Activated naive CD4-positive, alpha-beta T cell (primary cell): ENCODE data around the gene COX6A1.
"Not testable (repeated sequence)": the region's sequence is repeated elsewhere in the genome, so short reads cannot be mapped to it uniquely, and the experiment has no call there.

Experiments
- DNase-seq, 4 experiments: peaks; one replicate each; lab custom pipeline; 2025; lab: John Stamatoyannopoulos, UW

Gene COX6A1

DNA sequence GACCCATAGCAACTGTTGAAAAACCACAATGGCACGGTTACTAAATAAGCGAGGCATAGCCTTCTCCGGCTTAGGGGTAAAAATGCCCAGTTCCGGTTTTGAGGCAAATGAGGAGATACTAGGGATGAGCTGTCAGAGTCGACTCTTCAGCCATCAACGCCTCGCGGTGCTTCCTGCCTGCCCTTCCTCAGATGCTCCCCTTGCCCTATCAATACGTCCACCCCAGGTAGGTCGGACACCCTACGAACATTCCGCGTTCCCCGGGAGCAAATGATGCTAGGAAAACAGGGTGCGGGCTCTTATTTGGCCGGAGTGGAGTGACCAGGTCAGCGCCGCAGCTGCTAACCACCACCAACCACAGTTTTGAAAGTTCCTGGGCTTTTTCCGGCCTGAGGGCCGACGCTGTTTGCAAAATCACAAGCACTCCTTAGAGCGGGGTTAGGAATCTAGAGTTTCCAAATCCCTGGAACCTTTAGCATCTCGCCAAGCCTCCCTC is 30.5 kb downstream of the COX6A1 start:
- no peak for DNase-seq

GRCh38 chr12:120468821-120469449 is 31.0 kb downstream of the COX6A1 start:
- peak; percentile 52 to 64 (median 60) for DNase-seq

GRCh38 chr12:120469450-120470149 is 31.7 kb downstream of the COX6A1 start, which contains the start of gene SRSF9:
SRSF9 (minus strand) TSS chr12:120469748; CDS start chr12:120469609, 139 bp downstream.
- DNase-seq, result peak; percentile 93 to 98 (median 94)

DNA sequence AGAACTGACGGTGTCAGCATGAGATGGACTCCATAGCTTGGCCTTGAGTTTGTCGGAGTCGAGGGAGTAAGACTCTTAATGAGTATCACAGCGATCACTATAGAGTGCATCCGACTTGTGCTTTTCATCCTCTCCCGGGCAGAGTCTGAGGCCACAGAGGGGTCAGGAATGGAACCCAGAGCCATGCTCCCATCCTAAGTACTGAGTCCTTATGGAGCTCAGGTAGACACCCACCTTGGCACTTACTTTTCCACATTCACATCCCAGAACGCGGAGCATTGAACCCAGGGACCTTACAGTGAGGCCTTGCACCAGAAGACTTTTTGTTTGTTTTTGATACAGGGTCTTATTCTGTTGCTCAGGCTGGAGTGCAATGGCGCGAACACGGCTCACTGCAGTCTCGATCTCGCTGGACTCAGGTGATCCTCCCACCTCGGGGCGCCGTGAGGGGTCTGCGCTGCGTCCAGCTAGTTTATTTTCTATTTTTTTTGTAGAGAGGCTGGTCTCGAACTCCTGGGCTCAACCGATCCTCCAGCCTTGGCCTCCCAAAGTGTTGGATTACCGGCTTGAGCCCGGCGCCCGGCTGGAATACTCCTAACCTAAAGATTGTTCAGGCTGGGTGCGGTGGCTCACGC is 32.4 kb downstream of the COX6A1 start:
- DNase-seq, result no peak

DNA sequence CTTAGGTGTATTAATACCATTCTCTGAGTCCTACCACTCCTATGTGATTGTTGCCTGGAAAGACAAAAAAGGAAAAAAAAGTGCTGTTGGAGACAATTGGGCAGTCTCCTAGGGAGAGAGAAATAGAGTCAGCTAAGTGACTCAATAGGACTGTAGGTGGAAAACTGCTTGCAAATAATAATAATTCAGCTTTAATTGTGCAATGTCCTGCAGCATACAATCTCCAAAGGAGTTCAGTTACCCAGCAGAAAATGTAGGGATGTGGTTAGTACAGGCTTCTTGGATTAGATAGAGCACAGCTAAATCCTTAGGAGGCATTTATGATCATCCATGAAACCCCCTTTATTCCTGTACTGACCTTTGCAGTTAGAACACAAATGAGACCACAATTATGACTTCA is 34.6 kb downstream of the COX6A1 start:
- DNase-seq, result no peak

- no peak for DNase-seq
Measured at GRCh38 chr12:120473807-120474615, 36.1 kb downstream of the COX6A1 start.

GRCh38 chr12:120474616-120474960 is 36.7 kb downstream of the COX6A1 start:
- no peak for DNase-seq

DNA sequence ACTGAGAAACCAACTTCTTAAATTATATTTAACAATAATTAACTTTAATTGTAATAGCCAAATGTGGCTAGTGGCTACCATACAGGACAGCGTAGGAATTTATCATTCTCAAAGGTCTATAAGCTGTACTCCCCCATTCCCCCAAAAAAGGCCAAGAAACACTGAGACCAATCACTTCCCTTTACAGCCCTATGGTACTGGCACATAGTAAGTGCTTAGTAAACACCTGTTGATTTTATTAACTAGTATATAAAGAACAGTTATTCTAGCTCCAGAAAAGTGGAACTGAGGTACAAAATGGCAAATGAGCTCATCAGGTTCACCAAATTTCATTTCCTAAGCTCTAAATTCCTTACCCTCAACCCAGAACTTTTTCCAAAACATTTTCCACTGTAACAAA is 37.7 kb downstream of the COX6A1 start:
- DNase-seq, result no peak

DNA sequence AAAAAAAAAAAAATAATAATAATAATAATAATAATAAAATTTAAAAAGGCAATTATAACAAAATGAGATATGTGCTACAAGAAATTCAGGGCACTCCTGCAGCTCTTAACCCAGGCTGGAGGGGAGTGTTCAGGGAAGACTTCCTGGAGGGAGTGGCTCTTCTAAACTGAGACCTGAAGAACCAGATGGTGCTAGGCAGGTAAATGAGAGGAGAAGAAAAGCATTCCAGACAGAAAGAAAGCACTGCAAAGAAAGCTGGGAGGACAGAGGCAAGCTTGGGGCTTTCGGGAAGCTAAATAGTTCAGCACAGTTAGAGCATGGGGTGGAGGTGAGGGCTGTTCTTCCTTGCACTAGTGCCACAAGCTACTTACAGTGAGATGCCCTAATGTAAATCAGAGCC is 41.5 kb downstream of the COX6A1 start:
- no peak for DNase-seq

- DNase-seq, result no peak
Measured at GRCh38 chr12:120480211-120480610, 42.3 kb downstream of the COX6A1 start.

DNA sequence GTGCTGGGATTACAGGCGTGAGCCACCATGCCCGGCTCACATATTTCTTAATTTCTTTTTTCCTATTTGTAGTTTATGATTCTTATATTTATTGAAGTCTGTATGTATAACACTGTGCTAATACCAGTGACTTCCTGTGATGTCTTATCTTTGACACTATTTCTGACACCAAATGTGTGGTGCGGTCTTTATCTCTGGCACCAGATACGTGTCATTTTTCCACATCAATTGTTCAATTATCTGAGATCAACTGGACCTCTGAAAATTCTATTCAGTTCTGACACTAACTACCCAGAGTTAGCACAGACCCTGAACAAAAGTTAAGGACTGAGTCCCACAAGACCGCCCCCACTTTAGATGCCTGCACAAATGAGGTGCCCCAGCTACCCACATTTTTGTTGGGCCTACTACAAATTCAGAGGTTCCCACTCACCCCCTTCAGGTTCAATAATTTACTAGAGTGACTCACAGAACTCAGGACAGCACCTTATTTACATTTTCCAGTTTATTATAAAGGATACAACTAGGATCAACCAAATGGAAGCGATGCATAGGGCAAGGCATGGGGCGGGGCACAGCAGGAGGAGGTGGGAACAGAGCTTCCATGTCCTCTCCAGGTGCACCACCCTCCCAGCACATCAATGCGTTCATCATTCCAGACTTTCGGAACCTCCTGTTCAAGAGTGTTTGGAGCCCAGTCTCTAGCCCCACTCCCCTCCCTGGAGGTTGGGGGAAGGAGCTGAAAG is 43.3 kb downstream of the COX6A1 start:
- DNase-seq, result no peak

DNA sequence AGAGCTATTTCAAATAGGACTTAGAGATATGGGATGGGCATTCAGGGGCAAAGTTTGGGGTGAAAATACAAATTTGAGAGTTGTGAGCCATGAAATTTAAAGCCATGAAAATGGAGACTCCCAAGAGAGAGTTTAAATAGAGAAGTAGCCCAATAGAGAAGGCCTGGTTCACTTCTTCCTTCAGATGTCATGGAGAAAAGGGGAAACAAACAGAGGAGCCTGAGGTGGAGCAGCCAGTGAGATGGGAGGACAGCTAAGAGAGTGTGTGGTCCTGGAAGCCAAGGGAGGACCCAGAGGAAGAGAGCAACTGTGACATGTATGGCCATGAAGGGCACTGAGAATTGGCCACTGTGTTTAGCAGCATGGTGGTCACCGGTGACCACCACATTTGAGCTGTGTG is 45.7 kb downstream of the COX6A1 start:
- no peak for DNase-seq

DNA sequence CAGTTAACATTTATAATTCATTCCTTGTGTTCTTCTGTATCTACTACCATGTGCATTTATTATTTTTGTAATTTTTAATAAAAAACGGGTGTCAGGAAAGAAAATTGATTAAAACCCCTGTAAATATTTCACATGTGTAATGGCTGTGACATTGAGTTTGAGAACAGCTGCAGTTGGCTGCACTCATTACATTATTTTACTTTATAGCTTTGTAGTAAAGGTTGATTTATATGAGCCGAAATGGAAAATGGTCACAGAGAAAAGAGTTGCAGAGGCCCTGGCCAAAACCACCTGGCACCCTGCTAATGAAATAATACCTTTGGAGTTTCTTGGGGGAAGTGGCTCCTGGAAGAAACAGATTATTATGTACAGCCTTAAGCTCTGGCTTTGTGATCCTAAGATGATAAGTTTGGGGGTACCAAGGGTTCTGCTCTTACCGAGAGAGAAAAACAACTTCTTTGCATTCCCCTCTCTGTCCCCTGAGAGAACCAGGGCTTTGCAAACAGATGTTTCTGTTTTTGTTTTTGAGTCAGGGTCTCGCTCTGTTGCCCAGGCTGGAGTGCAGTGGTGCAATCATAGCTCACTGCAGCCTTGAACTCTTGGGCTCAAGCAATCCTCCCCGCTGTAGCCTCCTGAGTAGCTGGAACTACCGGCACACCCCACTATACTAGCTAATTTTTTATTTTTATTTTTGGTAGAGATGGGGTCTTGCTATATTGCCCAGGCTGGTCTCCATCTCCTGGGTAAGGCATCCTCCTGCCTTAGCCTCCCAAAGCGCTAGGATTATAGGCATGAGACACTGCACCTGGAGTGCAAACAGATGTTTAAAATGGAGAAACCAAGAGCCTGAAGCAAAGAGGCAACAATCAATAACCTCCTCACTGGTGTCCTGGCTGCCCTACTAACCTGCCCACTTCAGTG is 48.3 kb downstream of the COX6A1 start:
- DNase-seq, result no peak

- DNase-seq, result not testable (repeated sequence)
Measured at GRCh38 chr12:120487552-120487951, 49.6 kb downstream of the COX6A1 start.

GRCh38 chr12:120488057-120488640 is 50.2 kb downstream of the COX6A1 start:
- no peak for DNase-seq

DNA sequence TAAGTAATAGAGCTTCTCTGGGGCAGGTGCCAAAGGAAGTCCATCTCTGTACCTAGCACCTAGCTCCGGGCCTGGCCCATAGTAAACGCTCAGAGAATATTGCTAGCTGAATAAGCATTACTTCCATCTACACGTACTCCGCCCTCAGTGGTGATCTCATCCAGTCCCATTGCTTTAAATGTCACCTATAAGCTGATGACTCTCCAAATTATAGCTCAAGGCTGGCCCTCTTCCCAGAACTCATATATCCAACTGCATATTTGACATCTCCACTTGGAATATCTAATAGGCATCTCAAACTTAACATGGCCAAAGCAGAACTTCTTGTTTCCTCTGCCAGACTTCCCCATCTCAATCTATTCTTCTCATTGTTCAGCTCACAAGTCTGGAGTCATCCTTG is 51.1 kb downstream of the COX6A1 start:
- no peak for DNase-seq

- DNase-seq, result no peak
Measured at GRCh38 chr12:120490325-120490724, 52.4 kb downstream of the COX6A1 start.
